B cell (primary cell): Measurements from ENCODE around the gene SCN7A. TPM values are rescaled to one million over a fixed set of nuclear protein-coding genes. Genes with fewer than 3 reads are reported as not detected.

ENCODE experiments used
- ATAC-seq: fragments of 200-7000 bp; cut with Tn5 transposase; one replicate; pipeline ENCODE4 v1.10.0; 2021; ENCODE audit warnings: low read depth, mild to moderate bottlenecking, moderate number of reproducible peaks, moderate library complexity
- CTCF ChIA-PET: fragments of 350-600 bp; sonication (Branson Sonifier 250); formaldehyde crosslinking; loops from one replicate; lab custom pipeline; 2021; ENCODE audit warnings: antibody characterized with exemption, inconsistent platforms; lab: Charles Lee
- POLR2A ChIA-PET: fragments of 350-600 bp; sonication (Branson Sonifier 250); formaldehyde crosslinking; loops from one replicate; lab custom pipeline; 2021; ENCODE audit warnings: antibody characterized with exemption; lab: Charles Lee
- DNase-seq: peaks from one replicate; pipeline ENCODE4 v3.0.0; 2013
- H2AFZ ChIP-seq: 2 replicates; pipeline ENCODE4 v1.6.1; 2012; ENCODE audit warnings: mild to moderate bottlenecking, low read depth, low read length; ENCODE audit not compliant: insufficient read depth, poor library complexity, severe bottlenecking
- H3K27ac ChIP-seq, 2 donors: 1 replicate in 1 of 2; 2 replicates in 1 of 2; pipeline ENCODE4 v1.5.1; 2012 to 2013; ENCODE audit warnings: low read length in 2 of 2, mild to moderate bottlenecking in 2 of 2, moderate library complexity in 1 of 2
- H3K27me3 ChIP-seq, 4 experiments: fragments of 200-600 bp in 1 of 4; sonication (generic) in 1 of 4; replicated peaks in 1 of 4; 1 replicate in 2 of 4; 2 replicates in 2 of 4; pipeline versions ENCODE4 v1.6.1 to v1.7.0; 2013 to 2016; ENCODE audit warnings: low read length in 3 of 4, mild to moderate bottlenecking in 2 of 4, mixed read lengths in 1 of 4, moderate library complexity in 1 of 4; ENCODE audit not compliant: insufficient read depth in 4 of 4, control insufficient read depth in 3 of 4; ENCODE audit errors: control extremely low read depth in 1 of 4
- H3K36me3 ChIP-seq, 2 experiments: replicated peaks in 1 of 2; 1 replicate in 1 of 2; 2 replicates in 1 of 2; pipeline versions ENCODE4 v1.6.1 to v1.7.1; 2013; ENCODE audit warnings: low read length in 1 of 2; ENCODE audit not compliant: insufficient read depth in 2 of 2, control insufficient read depth in 1 of 2; ENCODE audit errors: control extremely low read depth in 1 of 2, extremely low read depth in 1 of 2
- H3K4me1 ChIP-seq, 2 donors: fragments of 200-600 bp in 1 of 2; sonication (generic) in 1 of 2; 1 replicate in 1 of 2; 2 replicates in 1 of 2; pipeline versions ENCODE4 v1.5.1 to v1.6.1; 2013 to 2017; ENCODE audit warnings: low read length in 2 of 2; ENCODE audit not compliant: control insufficient read depth in 2 of 2, insufficient read depth in 2 of 2
- H3K4me2 ChIP-seq: replicated peaks from 2 replicates; pipeline ENCODE3; 2012; ENCODE audit warnings: mild to moderate bottlenecking, low read depth, low read length; ENCODE audit not compliant: poor library complexity, severe bottlenecking
- H3K4me3 ChIP-seq, 5 experiments: fragments of 200-600 bp in 1 of 5; sonication (generic) in 1 of 5; 1 replicate in 3 of 5; 2 replicates in 2 of 5; pipeline versions ENCODE4 v1.5.1 to v1.7.0; 2011 to 2016; ENCODE audit warnings: low read length in 4 of 5, mild to moderate bottlenecking in 4 of 5, low read depth in 2 of 5, control low read depth in 1 of 5, moderate library complexity in 1 of 5; ENCODE audit not compliant: insufficient read depth in 1 of 5; ENCODE audit errors: control extremely low read depth in 1 of 5, extremely low read depth in 1 of 5
- H3K79me2 ChIP-seq: fragments of 200-600 bp; sonication (generic); one replicate; pipeline ENCODE4 v1.6.0; 2016; ENCODE audit warnings: low read length; ENCODE audit not compliant: control insufficient read depth, insufficient read depth
- H3K9ac ChIP-seq: fragments of 200-600 bp; sonication (generic); 2 replicates; pipeline ENCODE4 v1.6.1; 2017; ENCODE audit warnings: mild to moderate bottlenecking, low read length, moderate library complexity
- H3K9me3 ChIP-seq, 3 donors: one replicate each; pipeline versions ENCODE4 v1.6.1 to v1.7.1; 2013; ENCODE audit warnings: low read length in 2 of 3; ENCODE audit not compliant: control insufficient read depth in 2 of 3, insufficient read depth in 1 of 3; ENCODE audit errors: control extremely low read depth in 1 of 3
- H4K20me1 ChIP-seq: 2 replicates; pipeline ENCODE4 v1.6.0; 2012; ENCODE audit warnings: mild to moderate bottlenecking, low read length; ENCODE audit not compliant: insufficient read depth, control insufficient read depth, poor library complexity, severe bottlenecking
- H3K27ac Mint-ChIP-seq: one replicate; pipeline ENCODE4 v1.8.0; 2021; ENCODE audit warnings: mixed read lengths
- H3K27me3 Mint-ChIP-seq: one replicate; pipeline ENCODE4 v1.8.0; 2021; ENCODE audit warnings: mixed read lengths
- H3K4me1 Mint-ChIP-seq: one replicate; pipeline ENCODE4 v1.8.0; 2021; ENCODE audit warnings: mixed read lengths
- H3K4me3 Mint-ChIP-seq: one replicate; pipeline ENCODE4 v1.8.0; 2021; ENCODE audit warnings: mixed read lengths
- H3K9me3 Mint-ChIP-seq: one replicate; pipeline ENCODE4 v1.8.0; 2022; ENCODE audit warnings: mixed read lengths; ENCODE audit not compliant: insufficient read depth
- CTCF ChIP-seq: fragments of 200-600 bp; IDR thresholded peaks from one replicate; pipeline ENCODE4 v1.8.0; 2022; ENCODE audit warnings: antibody characterized with exemption, mild to moderate bottlenecking
- EZH2 ChIP-seq: IDR thresholded peaks from 2 replicates; pipeline ENCODE4 v1.6.1; 2012; ENCODE audit warnings: borderline replicate concordance, low read depth, mild to moderate bottlenecking, moderate library complexity, low read length; ENCODE audit not compliant: insufficient read depth, poor library complexity, severe bottlenecking
- WGBS: methylation state at CpG from one replicate; pipeline ENCODE4 v1.1.5; 2013; ENCODE audit warnings: missing lambda C conversion rate; ENCODE audit not compliant: insufficient coverage; 5-methylcytosine and 5-hydroxymethylcytosine counted together
- intact Hi-C: fragments of 100-400 bp; cut with micrococcal nuclease; formaldehyde crosslinking; loops from one replicate; pipeline ENCODE4 v1.10.0; 2022
- polyA plus RNA-seq: library from polyadenylated mRNA; depleted of rRNA; stranded (reverse); fragments of >200 nt; gene quantifications from 2 replicates; pipeline ENCODE4 v1.2.3, GENCODE V29; 2012
- total RNA-seq, 2 donors: library from RNA; stranded (reverse); fragments of 120-200 nt in 1 of 2; gene quantifications; 1 replicate in 1 of 2; 2 replicates in 1 of 2; pipeline versions ENCODE4 v1.2.3 to v1.2.4, GENCODE V29; 2013 to 2022

The SCN7A gene
- total and polyA plus RNA-seq, 2 donors (not counting 1 experiment from before 2014, with no cell fraction given): not detected

DNA sequence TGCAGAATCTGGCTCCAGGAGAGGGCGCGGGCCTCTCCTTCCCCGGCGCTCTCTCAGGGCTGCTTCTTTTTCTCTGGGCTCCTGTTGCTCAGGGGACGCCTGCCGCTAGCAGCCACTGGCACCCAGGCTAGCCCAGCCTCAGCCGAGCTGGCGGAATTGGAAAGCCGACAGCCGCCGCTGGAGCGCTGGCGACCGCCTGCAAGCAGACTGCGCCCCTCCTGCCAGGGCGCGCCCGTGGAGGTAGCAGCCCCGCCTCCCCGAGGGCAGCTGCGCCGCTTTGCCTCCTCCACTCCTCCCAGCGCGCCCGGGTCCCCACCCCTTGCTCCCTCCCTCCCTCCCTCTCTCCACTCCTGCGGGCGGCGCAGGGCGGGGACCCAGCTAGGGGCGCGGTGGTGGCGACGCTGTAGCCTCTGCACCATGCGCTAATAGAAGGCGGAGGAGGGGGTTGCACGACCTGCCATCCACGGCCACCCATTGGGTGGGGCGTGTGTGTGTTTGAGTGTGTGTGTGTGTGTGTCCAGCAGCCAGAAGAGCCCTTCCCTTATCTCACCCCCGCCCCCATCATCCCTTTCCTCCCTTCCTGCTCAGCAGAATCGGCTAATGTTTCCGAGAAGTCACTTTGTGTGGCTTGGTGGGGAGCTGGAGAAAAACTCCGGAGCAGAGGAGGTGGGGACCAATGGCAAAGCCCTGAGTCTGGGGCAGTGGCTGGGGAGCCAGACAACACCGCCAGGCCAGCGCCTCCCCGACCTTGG is 118.1 kb downstream of the SCN7A start, which contains the start of gene SCN9A:
Gene SCN9A, minus strand, starts transcription at position 209 of the 752 bp plus-strand sequence. CDS start 64,188 bp downstream, outside the sequence.
- H3K9ac ChIP-seq: no peak within 1 kb of the TSS
- CTCF ChIA-PET: no interaction called here
- peak; percentile 28 for ATAC-seq

More for the DNA sequence above, 118.1 kb downstream of the SCN7A start, which contains the start of gene SCN9A:
- peak within 1 kb of the TSS; percentile 68 for H3K4me3 Mint-ChIP-seq
- Histone ChIP-seq H3K27me3 (peaks cover 0 to 15% (median 4%) of the 10 kb centered on the region in 4 experiments), H3K27ac (no peak within 1 kb of the TSS), H3K4me3 (peak within 1 kb of the TSS in 3 of 5 experiments; percentile 15 to 71 (median 23)), H3K9me3 (no peaks in the 10 kb centered on the region), H3K36me3 (no peaks in the 10 kb centered on the region), H3K4me1 (peaks cover 11 to 13% of the 10 kb centered on the region in 2 donors), H3K79me2 (no peaks in the 10 kb centered on the region), H4K20me1 (no peaks in the 10 kb centered on the region), H3K4me2 (peak within 1 kb of the TSS; percentile 66), H2AFZ (peak within 1 kb of the TSS; percentile 56)
- intact Hi-C loops: no loop called here
- peak; percentile 6 for DNase-seq
- TF ChIP-seq CTCF (no peak), EZH2 (no peak)
- POLR2A ChIA-PET: no interaction called here
- peaks cover 41% of the 10 kb centered on the region for H3K27me3 Mint-ChIP-seq
- peaks cover 14% of the 10 kb centered on the region for H3K4me1 Mint-ChIP-seq
- 3% methylated on average over 38 of the region's 45 CpGs for WGBS
- H3K27ac Mint-ChIP-seq: no peak within 1 kb of the TSS
- H3K9me3 Mint-ChIP-seq: no peaks in the 10 kb centered on the region
